GM20000 (cell line): ENCODE data around the gene LCLAT1.

Source experiments
- DNase-seq: peaks from one replicate; pipeline ENCODE4 v3.0.0; 2012; ENCODE audit warnings: low spot score
- CTCF ChIP-seq: IDR thresholded peaks from 2 replicates; pipeline ENCODE4 v1.5.1; 2012; ENCODE audit warnings: mild to moderate bottlenecking, control low read depth; ENCODE audit errors: extremely low read depth, missing control alignments

Gene LCLAT1

GRCh38 chr2:30404319-30405259 is 42.5 kb upstream of the LCLAT1 start:
- no peak for TF ChIP-seq CTCF
- no peak for DNase-seq

GRCh38 chr2:30405260-30405605 is 41.8 kb upstream of the LCLAT1 start:
- TF ChIP-seq CTCF, result no peak
- no peak for DNase-seq

GRCh38 chr2:30406853-30407252 is 40.2 kb upstream of the LCLAT1 start:
- no peak for DNase-seq
- no peak for TF ChIP-seq CTCF

GRCh38 chr2:30408961-30409387 is 38.1 kb upstream of the LCLAT1 start:
- TF ChIP-seq CTCF, result no peak
- no peak for DNase-seq

- TF ChIP-seq CTCF, result no peak
- no peak for DNase-seq
Observed at GRCh38 chr2:30410217-30410616, 36.8 kb upstream of the LCLAT1 start.

GRCh38 chr2:30412047-30412683 is 34.9 kb upstream of the LCLAT1 start:
- DNase-seq, result no peak
- no peak for TF ChIP-seq CTCF
